ENCODE data around the gene TMEM167A. TPM values are rescaled to one million over a fixed set of nuclear protein-coding genes. Genes with fewer than 3 reads are reported as not detected.

TMEM167A gene
- total and polyA plus RNA-seq, 2 experiments from 2014 or later = 179 to 267 TPM

DNA sequence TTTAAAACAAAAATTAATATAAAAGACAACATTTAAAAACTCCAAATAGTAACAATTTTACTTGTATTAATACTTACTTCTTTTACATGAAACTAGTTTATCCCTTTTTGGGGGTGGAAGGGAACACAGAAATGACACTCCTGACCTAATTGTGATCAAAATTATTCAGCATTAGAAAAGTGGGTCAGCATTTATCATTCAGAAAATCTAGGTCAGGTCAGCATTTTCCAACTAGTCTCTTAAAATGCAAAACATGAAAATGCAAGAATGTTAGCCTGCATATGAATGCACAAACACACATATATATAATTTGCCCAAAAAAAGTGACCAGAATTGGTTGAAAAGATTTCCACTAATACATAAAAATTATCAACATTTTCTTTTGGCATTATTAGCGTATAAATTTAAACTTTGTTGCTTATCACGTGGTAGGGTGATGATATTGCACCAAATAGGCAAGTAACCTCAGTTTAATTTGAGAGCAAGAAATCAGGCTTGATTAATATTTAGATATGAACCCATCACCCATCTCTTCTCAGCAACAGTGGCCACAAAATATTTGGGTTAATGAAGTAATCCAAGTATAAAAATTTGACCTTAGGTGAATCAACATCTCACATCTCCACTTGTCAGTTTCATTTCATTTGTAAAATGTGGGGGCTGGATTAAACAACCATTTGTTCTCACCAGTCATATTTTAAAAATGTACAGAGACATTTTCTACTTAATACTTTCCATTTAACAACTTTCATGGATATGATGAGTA lies 5.7 kb downstream of the TMEM167A start (continued):
- TF ChIP-seq ZNF462 (CRISPR knock-in tag; IDR thresholded peaks at IDR 0.05) = no peak
- TF ChIP-seq, protein P1, sequence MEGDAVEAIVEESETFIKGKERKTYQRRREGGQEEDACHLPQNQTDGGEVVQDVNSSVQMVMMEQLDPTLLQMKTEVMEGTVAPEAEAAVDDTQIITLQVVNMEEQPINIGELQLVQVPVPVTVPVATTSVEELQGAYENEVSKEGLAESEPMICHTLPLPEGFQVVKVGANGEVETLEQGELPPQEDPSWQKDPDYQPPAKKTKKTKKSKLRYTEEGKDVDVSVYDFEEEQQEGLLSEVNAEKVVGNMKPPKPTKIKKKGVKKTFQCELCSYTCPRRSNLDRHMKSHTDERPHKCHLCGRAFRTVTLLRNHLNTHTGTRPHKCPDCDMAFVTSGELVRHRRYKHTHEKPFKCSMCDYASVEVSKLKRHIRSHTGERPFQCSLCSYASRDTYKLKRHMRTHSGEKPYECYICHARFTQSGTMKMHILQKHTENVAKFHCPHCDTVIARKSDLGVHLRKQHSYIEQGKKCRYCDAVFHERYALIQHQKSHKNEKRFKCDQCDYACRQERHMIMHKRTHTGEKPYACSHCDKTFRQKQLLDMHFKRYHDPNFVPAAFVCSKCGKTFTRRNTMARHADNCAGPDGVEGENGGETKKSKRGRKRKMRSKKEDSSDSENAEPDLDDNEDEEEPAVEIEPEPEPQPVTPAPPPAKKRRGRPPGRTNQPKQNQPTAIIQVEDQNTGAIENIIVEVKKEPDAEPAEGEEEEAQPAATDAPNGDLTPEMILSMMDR (conservative IDR thresholded peaks at IDR 0.05; ENCODE audit: low read depth in 2 of 2) = no peak
- TF ChIP-seq JUNB (IDR thresholded peaks at IDR 0.05; ENCODE audit: unreplicated experiment) = no peak
- TF ChIP-seq, protein P2, sequence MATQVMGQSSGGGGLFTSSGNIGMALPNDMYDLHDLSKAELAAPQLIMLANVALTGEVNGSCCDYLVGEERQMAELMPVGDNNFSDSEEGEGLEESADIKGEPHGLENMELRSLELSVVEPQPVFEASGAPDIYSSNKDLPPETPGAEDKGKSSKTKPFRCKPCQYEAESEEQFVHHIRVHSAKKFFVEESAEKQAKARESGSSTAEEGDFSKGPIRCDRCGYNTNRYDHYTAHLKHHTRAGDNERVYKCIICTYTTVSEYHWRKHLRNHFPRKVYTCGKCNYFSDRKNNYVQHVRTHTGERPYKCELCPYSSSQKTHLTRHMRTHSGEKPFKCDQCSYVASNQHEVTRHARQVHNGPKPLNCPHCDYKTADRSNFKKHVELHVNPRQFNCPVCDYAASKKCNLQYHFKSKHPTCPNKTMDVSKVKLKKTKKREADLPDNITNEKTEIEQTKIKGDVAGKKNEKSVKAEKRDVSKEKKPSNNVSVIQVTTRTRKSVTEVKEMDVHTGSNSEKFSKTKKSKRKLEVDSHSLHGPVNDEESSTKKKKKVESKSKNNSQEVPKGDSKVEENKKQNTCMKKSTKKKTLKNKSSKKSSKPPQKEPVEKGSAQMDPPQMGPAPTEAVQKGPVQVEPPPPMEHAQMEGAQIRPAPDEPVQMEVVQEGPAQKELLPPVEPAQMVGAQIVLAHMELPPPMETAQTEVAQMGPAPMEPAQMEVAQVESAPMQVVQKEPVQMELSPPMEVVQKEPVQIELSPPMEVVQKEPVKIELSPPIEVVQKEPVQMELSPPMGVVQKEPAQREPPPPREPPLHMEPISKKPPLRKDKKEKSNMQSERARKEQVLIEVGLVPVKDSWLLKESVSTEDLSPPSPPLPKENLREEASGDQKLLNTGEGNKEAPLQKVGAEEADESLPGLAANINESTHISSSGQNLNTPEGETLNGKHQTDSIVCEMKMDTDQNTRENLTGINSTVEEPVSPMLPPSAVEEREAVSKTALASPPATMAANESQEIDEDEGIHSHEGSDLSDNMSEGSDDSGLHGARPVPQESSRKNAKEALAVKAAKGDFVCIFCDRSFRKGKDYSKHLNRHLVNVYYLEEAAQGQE (IDR thresholded peaks at IDR 0.05; ENCODE audit: unreplicated experiment) = no peak
- no peak for TF ChIP-seq STAT1 (IDR thresholded peaks at IDR 0.05; ENCODE audit: unreplicated experiment)
- TF ChIP-seq ZNF114 (CRISPR knock-in tag; IDR thresholded peaks at IDR 0.05) = no peak
- TF ChIP-seq NANOG (IDR thresholded peaks at IDR 0.05; ENCODE audit: borderline replicate concordance) = no peak

Data from GM23338 (cell line).